Activated CD4-positive, CD25-positive, alpha-beta regulatory T cell treated with anti-CD3 and anti-CD28 coated beads, Interleukin-2, amount 50 U/mL, for 16 hours (primary cell): ENCODE data around the gene ADARB2.

Source experiments
- DNase-seq: peaks from one replicate; pipeline ENCODE4 v3.0.0-alpha.2; 2020; ENCODE audit warnings: low read depth, low spot score

Gene ADARB2

DNA sequence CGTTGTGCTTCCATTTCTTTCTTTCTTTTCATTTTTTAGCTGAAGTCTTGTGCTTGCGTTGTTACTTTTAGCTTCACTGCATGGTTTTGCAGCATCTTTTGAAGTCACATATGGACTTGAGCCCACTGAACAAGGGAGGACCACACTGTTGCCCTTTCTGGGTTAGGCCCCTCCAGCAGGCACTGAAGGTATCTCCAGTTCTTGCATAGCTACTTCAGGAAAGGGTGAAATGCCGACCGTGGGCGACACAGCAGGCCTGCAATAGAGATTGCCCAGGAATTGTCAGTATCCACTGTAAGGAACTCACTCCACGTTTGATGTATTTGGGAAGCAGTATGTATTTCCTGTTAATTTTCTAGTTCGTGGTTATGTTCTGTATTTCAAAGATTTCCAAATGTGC is 596.1 kb downstream of the ADARB2 start:
- DNase-seq = no peak

DNA sequence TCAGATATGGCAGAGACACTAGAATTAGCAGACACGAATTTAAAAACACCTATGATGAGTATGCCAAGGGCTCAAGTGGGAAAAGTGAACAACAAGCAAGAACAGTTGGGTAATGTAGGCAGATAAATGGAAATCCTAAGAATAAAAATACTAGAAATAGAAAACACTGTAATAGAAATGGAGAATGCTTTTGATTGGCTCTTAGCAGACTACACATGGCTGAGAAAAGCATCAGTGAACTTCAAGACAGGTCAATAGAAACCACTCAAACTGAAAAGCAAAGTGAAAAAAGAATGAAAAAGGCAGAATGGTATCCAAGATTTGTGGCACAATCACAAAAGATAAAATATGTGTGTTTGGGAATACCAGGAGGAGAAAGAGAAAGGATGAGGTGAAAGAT is 598.8 kb downstream of the ADARB2 start:
- DNase-seq = no peak

DNA sequence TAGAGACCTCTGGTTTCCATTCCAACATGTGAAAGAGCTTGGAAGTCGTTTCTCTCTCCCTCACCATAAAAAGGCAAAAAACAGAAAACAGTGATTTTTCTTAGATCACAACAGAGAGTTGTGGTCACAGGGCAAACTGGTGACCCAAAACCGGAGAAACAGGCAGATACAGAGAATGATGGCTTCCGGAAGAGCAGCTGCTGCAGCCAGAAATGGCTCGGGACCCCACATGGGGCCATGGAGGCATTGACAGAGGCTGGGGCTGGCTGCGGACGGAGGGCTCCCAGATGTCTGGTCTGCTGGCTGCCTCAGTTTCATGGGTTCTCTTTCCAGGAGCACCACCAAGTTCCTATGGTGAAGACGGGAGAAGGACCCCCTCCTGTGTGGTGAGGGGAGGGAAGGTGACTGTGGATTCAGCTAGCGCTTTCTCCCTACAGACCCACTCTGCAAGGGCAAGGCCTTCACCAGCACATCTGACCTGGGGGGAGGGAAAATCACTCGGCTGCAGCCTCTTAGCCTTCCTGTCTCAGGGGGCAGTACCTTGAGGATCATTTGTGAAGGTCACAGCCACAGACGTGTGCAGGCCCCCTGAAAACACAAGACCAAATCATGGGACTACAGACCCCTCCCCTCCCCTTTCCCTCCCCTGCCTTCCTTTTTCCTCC is 599.7 kb downstream of the ADARB2 start:
- no peak for DNase-seq

DNA sequence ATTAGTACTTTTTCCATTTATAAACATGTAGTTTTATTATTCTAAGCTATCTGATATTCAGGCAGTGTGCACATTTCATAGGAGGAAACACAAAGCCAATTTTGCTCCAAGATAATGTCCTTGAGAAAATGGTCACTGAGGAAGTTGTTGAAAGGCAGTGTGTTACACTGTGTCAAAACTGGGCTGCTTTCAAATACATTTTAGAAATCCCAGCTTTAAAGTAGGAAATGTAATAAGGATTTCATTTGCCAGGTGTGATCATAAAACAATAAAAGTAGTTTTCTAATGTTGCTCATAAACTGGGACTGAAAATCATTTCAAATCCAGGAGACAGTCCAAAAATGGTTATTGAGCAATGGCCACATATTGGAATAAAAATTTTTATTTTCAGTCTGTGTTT is 601.1 kb downstream of the ADARB2 start:
- no peak for DNase-seq

DNA sequence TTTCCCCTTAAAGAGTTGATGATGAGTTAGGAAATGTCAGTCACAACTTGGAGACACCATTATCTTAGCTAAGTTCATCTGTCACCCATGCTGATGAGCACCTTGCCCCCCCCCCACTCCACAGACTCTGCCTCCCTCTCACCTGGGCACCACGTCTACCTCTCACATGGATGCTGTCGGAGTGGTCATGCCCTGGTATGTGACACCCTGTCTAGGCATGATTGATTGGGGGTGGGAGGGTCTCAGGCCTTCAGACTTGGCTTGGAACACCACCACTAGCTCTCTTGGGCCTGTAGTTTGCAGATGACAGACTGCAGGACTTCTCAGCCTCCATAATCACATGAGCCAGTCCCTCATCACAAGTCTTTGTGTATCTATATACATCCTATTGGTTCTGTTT is 603.2 kb downstream of the ADARB2 start:
- no peak for DNase-seq

DNA sequence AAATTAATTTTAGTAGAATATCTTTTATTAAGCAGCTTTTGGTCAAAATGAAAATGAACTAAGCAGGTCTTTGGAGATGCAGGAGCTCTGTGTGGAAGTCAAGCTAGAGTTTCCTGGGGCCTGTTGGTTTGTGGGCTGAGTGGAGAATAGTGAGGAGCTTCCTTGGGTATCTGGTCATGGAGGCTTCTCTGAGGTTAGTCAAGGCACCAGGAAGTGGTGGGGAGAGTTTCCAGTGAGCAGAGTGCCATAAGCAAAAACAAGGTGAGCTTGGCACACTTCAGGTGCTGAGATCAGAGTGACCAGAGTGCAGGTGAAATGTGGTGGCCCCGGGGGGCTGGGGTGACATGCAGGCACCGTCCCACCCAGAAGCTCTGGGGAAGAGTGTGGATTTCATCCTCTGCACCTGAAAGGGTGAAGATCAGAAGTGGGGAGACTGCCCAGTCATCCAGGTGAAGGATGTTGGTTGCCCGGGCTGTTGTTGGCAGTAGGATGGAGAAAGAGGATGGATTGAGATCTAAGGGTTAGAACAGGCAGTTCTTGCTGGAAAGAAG is 603.8 kb downstream of the ADARB2 start:
- DNase-seq = no peak

DNA sequence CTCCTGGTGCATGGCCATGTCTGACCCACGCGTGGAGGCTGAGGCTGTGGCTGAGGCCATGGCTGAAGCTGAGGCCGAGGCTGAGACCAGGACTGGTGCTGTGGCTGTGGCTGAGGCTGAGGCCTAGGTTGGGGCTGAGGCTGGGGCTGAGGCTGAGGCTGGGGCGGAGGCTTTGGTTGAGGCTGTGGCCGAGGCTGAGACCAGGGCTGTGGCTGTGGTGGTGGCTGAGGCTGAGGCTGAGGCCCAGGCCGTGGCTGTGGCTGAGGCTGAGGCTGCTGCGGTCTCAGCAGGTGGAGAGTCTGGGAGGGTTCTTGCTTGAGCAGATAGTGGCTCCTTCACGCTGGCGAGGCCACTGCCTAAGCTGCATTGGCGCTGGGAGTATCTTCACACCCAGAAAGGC is 604.7 kb downstream of the ADARB2 start:
- DNase-seq = no peak

DNA sequence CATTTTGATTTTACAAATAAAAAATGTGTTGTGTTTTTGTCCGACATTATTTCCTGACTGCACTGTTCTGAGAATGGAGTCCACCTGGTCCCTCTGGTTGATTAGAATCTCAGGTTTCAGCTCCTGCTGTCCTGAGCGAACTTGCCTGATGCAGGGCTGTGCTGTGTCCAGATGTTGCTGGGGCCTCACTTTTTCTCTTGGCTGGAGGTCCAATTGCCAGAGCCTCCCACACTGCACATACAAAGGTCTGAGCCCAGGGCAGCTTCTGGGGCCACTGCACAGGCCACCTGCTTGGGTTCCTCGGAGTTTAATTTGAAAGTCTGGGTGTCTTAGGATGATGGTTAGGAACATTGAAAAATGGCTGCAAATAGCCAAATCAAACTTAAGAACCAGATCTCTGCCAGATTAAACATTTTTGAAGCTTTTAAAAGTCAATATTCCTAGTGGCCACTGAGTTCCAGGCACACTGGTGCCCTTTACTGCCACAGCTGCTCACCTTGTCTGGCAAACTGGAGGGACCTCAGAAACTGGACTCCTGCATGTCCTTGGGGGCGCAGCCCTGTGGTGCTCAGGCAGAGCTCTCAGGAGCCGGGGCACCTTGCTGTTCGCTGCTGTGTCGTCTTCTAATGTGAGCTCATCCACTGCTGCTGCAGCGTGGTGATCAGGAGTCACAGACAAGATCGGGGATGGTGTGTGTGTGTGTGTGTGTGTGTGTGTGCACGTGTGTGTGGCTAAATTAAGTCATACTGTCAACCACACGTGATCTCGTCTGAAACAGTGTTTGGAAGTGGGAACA is 606.1 kb downstream of the ADARB2 start:
- no peak for DNase-seq

DNA sequence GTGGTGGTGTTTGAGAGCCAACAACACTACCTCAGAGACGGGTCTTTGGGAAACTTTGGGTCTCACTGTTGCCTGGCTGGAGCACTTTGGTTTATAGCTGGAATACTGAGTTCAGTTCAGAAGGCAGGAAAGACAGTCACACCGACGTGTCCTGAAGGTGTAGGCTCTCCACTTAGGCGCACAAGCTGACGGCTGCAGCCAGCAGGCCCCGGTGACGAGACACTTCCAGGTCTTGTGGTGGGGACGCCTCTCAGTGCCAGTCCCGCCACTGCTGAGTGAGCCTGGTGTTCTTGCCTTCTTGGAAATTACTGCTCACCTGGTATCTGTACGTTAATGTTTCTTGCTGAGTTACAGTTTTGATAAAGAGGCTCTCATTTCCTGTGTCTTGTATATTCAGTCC is 607.1 kb downstream of the ADARB2 start:
- no peak for DNase-seq

DNA sequence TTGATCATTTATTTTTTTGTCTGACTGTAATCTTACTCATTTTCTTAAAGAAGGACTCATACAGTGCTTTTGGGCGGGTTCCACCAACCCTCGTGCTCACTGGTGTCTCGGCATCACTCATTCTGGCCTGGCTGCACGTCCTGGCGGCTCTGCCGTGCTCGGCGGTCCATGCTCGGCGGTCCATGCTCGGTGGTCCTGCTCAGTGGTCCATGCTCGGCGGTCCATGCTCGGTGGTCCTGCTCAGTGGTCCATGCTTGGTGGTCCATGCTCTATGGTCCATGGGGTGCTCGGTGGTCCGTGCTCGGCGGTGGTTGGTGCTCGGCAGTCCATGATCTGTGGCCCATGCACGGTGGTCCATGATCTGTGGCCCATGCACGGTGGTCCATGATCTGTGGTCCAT is 608.7 kb downstream of the ADARB2 start:
- DNase-seq = no peak

DNA sequence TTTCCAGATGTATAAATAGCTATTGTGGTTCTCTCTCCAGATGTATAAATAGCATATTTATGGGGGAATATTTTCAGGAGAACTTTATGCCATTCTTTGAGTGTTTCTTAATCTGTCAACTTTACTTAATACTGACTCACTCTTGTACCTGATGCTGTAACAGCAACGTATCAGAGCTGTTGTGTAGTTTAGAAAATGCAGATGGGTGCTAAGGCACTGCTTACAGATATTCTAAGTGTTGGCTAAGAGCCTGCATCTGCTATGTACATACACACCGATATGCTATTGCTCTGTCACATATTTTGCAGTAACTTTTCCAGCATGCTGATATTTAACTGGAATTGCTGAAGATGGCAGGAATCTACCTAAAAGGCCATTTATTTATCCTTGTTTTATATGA is 609.2 kb downstream of the ADARB2 start:
- DNase-seq = no peak

DNA sequence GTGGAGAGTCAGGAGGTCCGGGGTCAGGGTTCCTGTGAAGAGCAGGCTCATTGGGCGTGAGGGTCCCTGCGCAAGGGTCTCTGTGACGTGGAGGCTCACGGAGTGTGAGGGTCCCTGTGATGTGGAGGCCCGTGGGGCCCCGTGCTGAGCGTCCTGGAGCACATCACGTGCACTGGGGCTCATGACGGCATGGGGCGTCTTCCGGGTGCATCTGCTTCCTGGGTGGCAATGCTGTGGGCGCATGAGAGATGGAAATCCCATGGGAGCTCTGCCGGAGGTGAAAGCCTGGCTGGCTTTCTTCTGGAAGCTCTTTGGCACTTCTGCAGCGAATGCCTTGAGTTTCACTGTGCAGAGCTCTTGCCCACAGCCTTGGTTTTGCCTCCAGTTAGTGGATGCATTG is 609.7 kb downstream of the ADARB2 start:
- DNase-seq = no peak
